GM10266 (cell line): ENCODE measurements around the gene BMP10.

ENCODE experiments used
- DNase-seq: peaks from one replicate; pipeline ENCODE4 v3.0.0; 2012; ENCODE audit errors: extremely low spot score
- TF ChIP-seq, protein P1 (sequence below): IDR thresholded peaks from 2 replicates; pipeline ENCODE4 v1.5.1; 2012; ENCODE audit warnings: mild to moderate bottlenecking, low read depth; ENCODE audit not compliant: control insufficient read depth, insufficient read depth; ENCODE audit errors: missing control alignments

Gene BMP10

DNA sequence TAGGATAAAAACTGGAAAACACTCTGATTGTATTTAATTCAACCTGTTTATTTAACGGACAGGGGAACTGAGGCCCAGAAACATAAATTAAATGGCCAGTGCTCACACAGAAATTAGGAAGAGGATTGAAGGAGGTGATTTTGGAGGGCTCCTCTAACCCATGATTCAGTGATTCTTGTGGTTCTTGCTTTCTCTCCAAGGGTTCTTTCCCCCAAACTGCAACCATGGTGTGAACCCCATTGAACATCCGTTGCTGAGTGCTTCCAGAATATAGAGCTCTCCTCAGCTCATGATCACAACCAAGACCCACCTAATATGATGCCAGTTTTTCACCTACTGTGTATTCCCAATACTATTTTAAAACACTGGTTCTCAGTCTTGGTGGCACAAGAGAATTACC, 41.4 kb downstream of the BMP10 start:
- no peak for DNase-seq
- TF ChIP-seq, protein P1, sequence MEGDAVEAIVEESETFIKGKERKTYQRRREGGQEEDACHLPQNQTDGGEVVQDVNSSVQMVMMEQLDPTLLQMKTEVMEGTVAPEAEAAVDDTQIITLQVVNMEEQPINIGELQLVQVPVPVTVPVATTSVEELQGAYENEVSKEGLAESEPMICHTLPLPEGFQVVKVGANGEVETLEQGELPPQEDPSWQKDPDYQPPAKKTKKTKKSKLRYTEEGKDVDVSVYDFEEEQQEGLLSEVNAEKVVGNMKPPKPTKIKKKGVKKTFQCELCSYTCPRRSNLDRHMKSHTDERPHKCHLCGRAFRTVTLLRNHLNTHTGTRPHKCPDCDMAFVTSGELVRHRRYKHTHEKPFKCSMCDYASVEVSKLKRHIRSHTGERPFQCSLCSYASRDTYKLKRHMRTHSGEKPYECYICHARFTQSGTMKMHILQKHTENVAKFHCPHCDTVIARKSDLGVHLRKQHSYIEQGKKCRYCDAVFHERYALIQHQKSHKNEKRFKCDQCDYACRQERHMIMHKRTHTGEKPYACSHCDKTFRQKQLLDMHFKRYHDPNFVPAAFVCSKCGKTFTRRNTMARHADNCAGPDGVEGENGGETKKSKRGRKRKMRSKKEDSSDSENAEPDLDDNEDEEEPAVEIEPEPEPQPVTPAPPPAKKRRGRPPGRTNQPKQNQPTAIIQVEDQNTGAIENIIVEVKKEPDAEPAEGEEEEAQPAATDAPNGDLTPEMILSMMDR: no peak

- TF ChIP-seq, protein P1: no peak
Measured at GRCh38 chr2:68828887-68829708, 42.1 kb downstream of the BMP10 start.

GRCh38 chr2:68827666-68828065, 43.5 kb downstream of the BMP10 start:
- TF ChIP-seq, protein P1: no peak
- DNase-seq: no peak

More at GRCh38 chr2:68828887-68829708, 42.1 kb downstream of the BMP10 start:
- peak; percentile 10 for DNase-seq

DNA sequence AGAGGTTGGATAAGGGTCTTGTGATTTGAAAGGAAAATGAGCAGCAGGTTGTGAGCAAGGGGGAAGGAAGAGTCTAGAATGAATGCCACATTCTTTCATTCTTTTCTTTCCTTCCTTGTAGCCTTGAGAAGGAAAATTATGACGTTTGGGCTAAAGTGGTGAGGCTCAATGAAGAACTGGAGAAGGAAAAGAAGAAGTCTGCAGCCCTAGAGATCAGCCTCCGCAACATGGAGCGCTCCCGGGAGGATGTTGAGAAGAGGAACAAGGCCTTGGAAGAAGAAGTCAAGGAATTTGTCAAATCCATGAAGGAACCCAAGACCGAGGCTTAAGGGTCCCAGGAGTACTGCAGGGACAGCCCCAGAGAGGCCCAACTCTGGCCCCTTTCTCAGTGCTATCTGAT, 45.3 kb downstream of the BMP10 start:
- DNase-seq: no peak
- TF ChIP-seq, protein P1: no peak

DNA sequence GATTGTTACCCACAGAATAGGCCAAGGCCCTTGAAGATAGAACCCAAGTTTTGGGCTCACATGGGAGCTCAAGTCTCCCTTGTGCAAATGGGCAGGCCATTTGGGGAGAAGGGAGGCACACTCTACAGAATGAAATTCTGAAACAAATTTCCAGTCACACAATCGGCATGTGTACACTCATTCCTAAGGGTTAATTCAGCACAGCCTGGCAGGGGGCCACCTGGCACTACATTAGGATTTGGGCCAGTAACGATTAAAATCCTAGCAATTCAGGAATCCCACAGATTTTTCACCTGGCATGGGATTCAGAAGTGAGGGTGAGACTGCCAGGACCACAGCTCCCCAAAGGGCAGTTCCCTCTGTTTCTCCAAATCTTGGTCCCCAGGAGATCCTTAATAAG, 46.4 kb downstream of the BMP10 start:
- DNase-seq: no peak
- TF ChIP-seq, protein P1: no peak

DNA sequence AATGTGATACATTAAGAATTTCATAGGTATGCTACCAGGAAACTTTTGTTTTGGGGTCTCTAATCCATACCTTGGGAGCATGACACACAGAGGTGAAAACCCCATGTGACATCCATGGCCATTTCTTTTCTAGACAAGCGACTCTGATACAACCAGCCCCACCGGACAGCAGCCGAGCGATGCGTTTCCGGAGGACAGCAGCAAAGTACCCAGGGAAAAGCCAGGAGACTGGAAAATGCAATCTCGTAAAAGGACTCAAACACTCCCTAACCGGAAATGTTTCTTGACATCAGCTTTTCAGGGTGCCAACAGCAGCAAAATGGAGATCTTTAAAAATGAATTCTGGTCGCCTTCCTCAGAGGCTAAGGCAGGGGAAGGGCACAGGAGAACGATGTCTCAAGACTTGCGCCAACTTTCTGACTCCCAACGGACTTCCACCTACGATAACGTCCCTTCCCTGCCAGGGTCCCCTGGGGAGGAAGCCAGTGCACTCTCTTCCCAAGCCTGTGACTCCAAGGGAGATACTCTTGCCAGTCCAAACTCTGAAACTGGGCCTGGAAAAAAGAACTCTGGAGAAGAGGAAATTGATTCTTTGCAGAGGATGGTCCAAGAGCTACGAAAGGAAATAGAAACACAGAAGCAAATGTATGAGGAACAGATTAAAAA, 48.9 kb downstream of the BMP10 start:
- no peak for DNase-seq
- TF ChIP-seq, protein P1: no peak

GRCh38 chr2:68819556-68819955, 51.6 kb downstream of the BMP10 start:
- DNase-seq: no peak

More at GRCh38 chr2:68819556-68819955, 51.6 kb downstream of the BMP10 start:
- TF ChIP-seq, protein P1: no peak
